DOHH2 (cell line): ENCODE measurements around the gene IGSF22.

Source experiments
- H3F3A ChIP-seq: fragments of 200-600 bp; sonication (generic), shearing (Covaris generic); 2 replicates; pipeline ENCODE4 v1.6.0; 2016; ENCODE audit warnings: antibody characterized with exemption, mild to moderate bottlenecking; ENCODE audit not compliant: control insufficient read depth, insufficient read depth
- H3K27ac ChIP-seq: fragments of 200-600 bp; sonication (generic); 2 replicates; pipeline ENCODE4 v1.5.1; 2014; ENCODE audit warnings: low read depth, mild to moderate bottlenecking, low read length, moderate library complexity
- H3K27me3 ChIP-seq: fragments of 200-600 bp; sonication (generic); 2 replicates; pipeline ENCODE4 v1.6.1; 2014; ENCODE audit warnings: mild to moderate bottlenecking, low read length, mixed read lengths; ENCODE audit not compliant: control insufficient read depth
- H3K36me3 ChIP-seq: fragments of 200-600 bp; sonication (generic); 2 replicates; pipeline ENCODE4 v1.6.1; 2014; ENCODE audit warnings: mild to moderate bottlenecking, low read length, moderate library complexity, mixed read lengths; ENCODE audit not compliant: control insufficient read depth
- H3K4me1 ChIP-seq: fragments of 200-600 bp; sonication (generic); 2 replicates; pipeline ENCODE4 v1.6.1; 2014; ENCODE audit warnings: mild to moderate bottlenecking, low read length, mixed read lengths; ENCODE audit not compliant: control insufficient read depth
- H3K4me2 ChIP-seq: fragments of 200-600 bp; sonication (generic); 2 replicates; pipeline ENCODE4 v1.6.0; 2014; ENCODE audit warnings: mild to moderate bottlenecking, low read length, moderate library complexity
- H3K4me3 ChIP-seq: fragments of 200-600 bp; sonication (generic); 2 replicates; pipeline ENCODE4 v1.5.1; 2014; ENCODE audit warnings: mild to moderate bottlenecking, low read length, mixed read lengths
- H3K79me2 ChIP-seq: fragments of 200-600 bp; sonication (generic); 2 replicates; pipeline ENCODE4 v1.6.1; 2014; ENCODE audit warnings: mild to moderate bottlenecking, low read length, mixed read lengths; ENCODE audit not compliant: control insufficient read depth
- H3K9me2 ChIP-seq: fragments of 200-600 bp; sonication (generic); replicated peaks from 2 replicates; pipeline ENCODE4 v1.6.1; 2014; ENCODE audit warnings: mild to moderate bottlenecking, low read length, mixed read lengths; ENCODE audit not compliant: control insufficient read depth
- H3K9me3 ChIP-seq: fragments of 200-600 bp; sonication (generic); 2 replicates; pipeline ENCODE4 v1.6.1; 2014; ENCODE audit warnings: antibody characterized with exemption, low read length, mixed read lengths; ENCODE audit not compliant: control insufficient read depth, insufficient read depth
- H4K20me1 ChIP-seq: fragments of 200-600 bp; sonication (generic); 2 replicates; pipeline ENCODE4 v1.6.0; 2014; ENCODE audit warnings: low read depth, mild to moderate bottlenecking, antibody characterized with exemption, low read length, moderate library complexity; ENCODE audit not compliant: control insufficient read depth, insufficient read depth
- EZH2phosphoT487 ChIP-seq: fragments of 200-600 bp; sonication (generic); IDR thresholded peaks from 2 replicates; pipeline ENCODE4 v1.6.1; 2017; ENCODE audit warnings: borderline replicate concordance, mild to moderate bottlenecking, antibody characterized with exemption, low read length, moderate library complexity, mixed read lengths
- TF ChIP-seq, protein P1 (sequence below): fragments of 200-600 bp; sonication (generic); IDR thresholded peaks from one replicate; pipeline ENCODE4 v1.5.1; 2014; ENCODE audit warnings: antibody characterized with exemption, mild to moderate bottlenecking, low read depth, low read length; ENCODE audit not compliant: poor library complexity, severe bottlenecking

IGSF22 gene

DNA sequence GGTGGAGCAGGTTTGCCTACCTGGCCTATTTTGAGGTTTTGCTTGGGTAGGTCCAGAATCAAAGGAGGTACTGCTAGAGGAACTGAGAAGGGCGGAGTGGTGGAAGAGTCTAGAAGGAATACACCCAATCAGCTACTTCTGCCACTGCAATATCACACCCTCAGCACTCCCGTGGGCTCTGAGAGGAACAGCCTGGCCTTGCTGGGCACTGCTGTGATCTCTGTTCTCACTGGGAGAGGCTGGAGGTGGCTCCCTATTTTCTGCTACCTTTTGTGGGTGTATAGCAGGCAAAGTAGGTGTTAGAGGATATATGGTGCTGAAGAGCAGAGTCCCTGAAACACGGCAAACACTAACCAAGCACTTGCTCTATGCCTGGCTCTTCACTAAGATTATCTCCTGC is 25.0 kb upstream of the IGSF22 start:
- no peaks in the 10 kb centered on the region for H4K20me1 ChIP-seq
- H3K9me3 ChIP-seq, result no peaks in the 10 kb centered on the region
- no peak for TF ChIP-seq EZH2phosphoT487
- TF ChIP-seq, protein P1, sequence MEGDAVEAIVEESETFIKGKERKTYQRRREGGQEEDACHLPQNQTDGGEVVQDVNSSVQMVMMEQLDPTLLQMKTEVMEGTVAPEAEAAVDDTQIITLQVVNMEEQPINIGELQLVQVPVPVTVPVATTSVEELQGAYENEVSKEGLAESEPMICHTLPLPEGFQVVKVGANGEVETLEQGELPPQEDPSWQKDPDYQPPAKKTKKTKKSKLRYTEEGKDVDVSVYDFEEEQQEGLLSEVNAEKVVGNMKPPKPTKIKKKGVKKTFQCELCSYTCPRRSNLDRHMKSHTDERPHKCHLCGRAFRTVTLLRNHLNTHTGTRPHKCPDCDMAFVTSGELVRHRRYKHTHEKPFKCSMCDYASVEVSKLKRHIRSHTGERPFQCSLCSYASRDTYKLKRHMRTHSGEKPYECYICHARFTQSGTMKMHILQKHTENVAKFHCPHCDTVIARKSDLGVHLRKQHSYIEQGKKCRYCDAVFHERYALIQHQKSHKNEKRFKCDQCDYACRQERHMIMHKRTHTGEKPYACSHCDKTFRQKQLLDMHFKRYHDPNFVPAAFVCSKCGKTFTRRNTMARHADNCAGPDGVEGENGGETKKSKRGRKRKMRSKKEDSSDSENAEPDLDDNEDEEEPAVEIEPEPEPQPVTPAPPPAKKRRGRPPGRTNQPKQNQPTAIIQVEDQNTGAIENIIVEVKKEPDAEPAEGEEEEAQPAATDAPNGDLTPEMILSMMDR, result no peak
- no peaks in the 10 kb centered on the region for H3F3A ChIP-seq
- H3K4me2 ChIP-seq, result no peak overlapping the region
- H3K79me2 ChIP-seq, result no peaks in the 10 kb centered on the region
- H3K4me3 ChIP-seq, result no peak overlapping the region
- H3K4me1 ChIP-seq, result no peaks in the 10 kb centered on the region
- no peaks in the 10 kb centered on the region for H3K36me3 ChIP-seq
- H3K9me2 ChIP-seq, result no peaks in the 10 kb centered on the region
- H3K27ac ChIP-seq, result no peak overlapping the region
- peaks cover 3% of the 10 kb centered on the region; the same call in 1 of the 2 replicates for H3K27me3 ChIP-seq

DNA sequence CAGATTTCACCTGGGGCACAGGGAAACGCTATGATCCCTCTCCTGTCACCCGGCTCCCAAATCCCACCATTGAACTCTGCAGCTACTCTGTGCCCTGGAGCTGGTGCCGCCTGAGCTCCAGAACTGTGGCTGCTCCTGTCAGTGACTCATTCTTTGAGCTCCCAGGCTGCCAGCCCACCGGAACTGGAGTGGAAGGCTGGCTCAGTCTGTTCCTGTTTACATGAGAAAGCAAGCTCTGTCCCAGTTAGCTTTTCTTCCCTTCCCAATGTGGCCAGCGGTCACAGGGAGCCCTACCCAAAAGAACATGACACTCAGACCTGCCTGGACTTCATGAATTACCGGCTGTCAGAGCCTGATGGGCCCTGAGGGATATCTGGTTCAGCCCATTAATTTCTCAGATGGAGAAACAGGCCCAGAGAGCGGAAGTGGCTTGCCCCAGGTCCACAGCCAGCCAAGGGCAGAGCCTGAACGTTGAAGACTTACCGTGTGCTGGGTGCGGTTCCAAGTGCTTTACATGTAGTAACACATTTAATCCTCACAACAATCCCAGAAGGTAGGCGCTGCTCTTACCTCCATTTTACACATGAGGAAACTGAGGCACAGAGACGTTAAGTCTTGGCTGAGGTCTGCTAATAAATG is 23.8 kb upstream of the IGSF22 start:
- Histone ChIP-seq H3K9me3 (no peaks in the 10 kb centered on the region), H3K9me2 (no peaks in the 10 kb centered on the region), H3K27me3 (peaks cover 3% of the 10 kb centered on the region; the same call in 1 of the 2 replicates), H3K4me3 (no peak overlapping the region), H4K20me1 (no peaks in the 10 kb centered on the region), H3K4me2 (no peak overlapping the region), H3K79me2 (no peaks in the 10 kb centered on the region), H3K36me3 (no peaks in the 10 kb centered on the region), H3K27ac (no peak overlapping the region), H3K4me1 (no peaks in the 10 kb centered on the region), H3F3A (no peaks in the 10 kb centered on the region)
- no peak for TF ChIP-seq EZH2phosphoT487
- TF ChIP-seq, protein P1, result no peak

DNA sequence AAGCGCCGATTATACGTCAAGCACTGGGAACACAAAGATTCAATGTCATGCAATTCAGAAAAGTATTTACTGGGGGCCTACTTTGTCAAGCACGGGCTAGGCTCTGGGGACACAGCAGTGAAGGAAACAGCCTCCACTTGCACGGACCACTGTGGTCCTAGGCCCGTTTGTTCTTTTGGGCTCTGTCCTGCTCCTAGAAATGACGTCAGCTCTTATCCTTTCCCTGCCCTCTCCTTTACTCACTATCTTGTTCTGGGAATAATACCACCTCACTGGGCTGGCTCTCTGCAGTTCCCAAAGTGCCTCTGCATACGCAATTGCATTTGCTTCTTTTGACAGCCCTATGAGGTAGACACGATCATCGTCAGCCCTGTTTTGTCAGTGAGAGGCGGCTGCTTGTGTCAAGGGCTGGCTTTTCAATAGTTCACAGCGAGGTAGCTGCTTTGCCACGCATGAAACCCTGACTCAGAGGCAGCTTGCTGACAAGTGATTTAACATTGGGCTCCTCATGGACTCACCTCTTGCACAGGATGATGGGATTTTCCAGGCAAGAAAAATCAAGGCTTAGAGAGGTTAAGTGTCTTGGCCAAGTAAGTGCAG is 22.9 kb upstream of the IGSF22 start:
- no peaks in the 10 kb centered on the region for H3K79me2 ChIP-seq
- no peaks in the 10 kb centered on the region for H3K9me3 ChIP-seq
- no peaks in the 10 kb centered on the region for H3K36me3 ChIP-seq
- H3K9me2 ChIP-seq, result no peaks in the 10 kb centered on the region
- H3F3A ChIP-seq, result no peaks in the 10 kb centered on the region
- no peak overlapping the region for H3K27ac ChIP-seq
- no peak for TF ChIP-seq EZH2phosphoT487
- TF ChIP-seq, protein P1, result no peak
- no peak overlapping the region for H3K4me3 ChIP-seq
- no peaks in the 10 kb centered on the region for H4K20me1 ChIP-seq
- H3K4me1 ChIP-seq, result no peaks in the 10 kb centered on the region
- peaks cover 3% of the 10 kb centered on the region; the same call in 1 of the 2 replicates for H3K27me3 ChIP-seq
- no peak overlapping the region for H3K4me2 ChIP-seq
